ENCODE measurements around the gene CHCHD10. TPM values are rescaled to one million over a fixed set of nuclear protein-coding genes. Genes with fewer than 3 reads are reported as not detected.

Gene CHCHD10
- total RNA-seq, 4 donors from 2014 or later, result 26.7 to 46.4 (median 32.2) TPM

GRCh38 chr22:23801238-23801821, 33.6 kb upstream of the CHCHD10 start:
- DNase-seq (ENCODE audit: low spot score in 2 of 2), result no peak
- Histone ChIP-seq H3K9me3 (no peaks in the 10 kb centered on the region), H3K27ac (no peak overlapping the region), H3K27me3 (no peaks in the 10 kb centered on the region), H3K4me3 (no peak overlapping the region), H3K36me3 (peaks cover 89% of the 10 kb centered on the region), H3K4me1 (no peaks in the 10 kb centered on the region)
- TF ChIP-seq EP300 (IDR thresholded peaks at IDR 0.05), result no peak
- no peak for TF ChIP-seq POLR2A (IDR thresholded peaks at IDR 0.05)
- TF ChIP-seq POLR2AphosphoS5 (IDR thresholded peaks at IDR 0.05), result no peak
- no peak for TF ChIP-seq CTCF (IDR thresholded peaks at IDR 0.05)
- 91% methylated on average over 11 of the region's 11 CpGs for WGBS

GRCh38 chr22:23800297-23801237, 32.8 kb upstream of the CHCHD10 start:
- H3K27ac ChIP-seq, result no peak overlapping the region
- no peaks in the 10 kb centered on the region for H3K9me3 ChIP-seq
- H3K27me3 ChIP-seq, result no peaks in the 10 kb centered on the region
- no peak for TF ChIP-seq EP300 (IDR thresholded peaks at IDR 0.05)
- no peak for TF ChIP-seq POLR2A (IDR thresholded peaks at IDR 0.05)
- TF ChIP-seq CTCF (IDR thresholded peaks at IDR 0.05), result no peak
- TF ChIP-seq POLR2AphosphoS5 (IDR thresholded peaks at IDR 0.05), result no peak
- H3K4me3 ChIP-seq, result no peak overlapping the region
- 94% methylated on average over 17 of the region's 18 CpGs for WGBS
- peaks cover 89% of the 10 kb centered on the region for H3K36me3 ChIP-seq
- H3K4me1 ChIP-seq, result no peaks in the 10 kb centered on the region
- no peak for DNase-seq (ENCODE audit: low spot score in 2 of 2)

DNA sequence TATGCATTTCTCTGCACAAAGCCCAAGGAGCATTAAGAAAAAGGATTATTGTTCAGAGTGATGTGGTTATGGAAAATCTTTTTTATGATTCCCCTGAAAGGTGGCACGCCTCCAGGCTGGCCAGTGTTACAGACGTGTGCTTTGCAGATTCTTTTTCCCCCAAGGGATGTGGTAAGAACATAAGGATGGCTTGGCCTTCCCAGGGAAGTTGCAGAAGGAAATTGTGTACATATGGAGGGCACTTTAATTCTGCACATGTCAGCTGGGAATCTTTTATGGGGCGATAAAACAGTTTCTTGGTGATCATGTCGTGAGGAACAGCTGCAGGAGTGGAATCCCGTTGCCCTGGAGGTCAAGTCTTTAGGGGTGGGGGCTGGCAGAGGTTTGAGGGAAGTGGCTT, 28.7 kb upstream of the CHCHD10 start:
- Histone ChIP-seq H3K27ac (no peak overlapping the region), H3K4me3 (no peak overlapping the region), H3K36me3 (peaks cover 86% of the 10 kb centered on the region), H3K4me1 (peaks cover 13% of the 10 kb centered on the region), H3K27me3 (no peaks in the 10 kb centered on the region), H3K9me3 (no peaks in the 10 kb centered on the region)
- DNase-seq (ENCODE audit: low spot score in 2 of 2), result no peak
- TF ChIP-seq CTCF (IDR thresholded peaks at IDR 0.05), result no peak
- no peak for TF ChIP-seq EP300 (IDR thresholded peaks at IDR 0.05)
- no peak for TF ChIP-seq POLR2A (IDR thresholded peaks at IDR 0.05)
- no peak for TF ChIP-seq POLR2AphosphoS5 (IDR thresholded peaks at IDR 0.05)
- 53% methylated on average over 5 of the region's 5 CpGs for WGBS

DNA sequence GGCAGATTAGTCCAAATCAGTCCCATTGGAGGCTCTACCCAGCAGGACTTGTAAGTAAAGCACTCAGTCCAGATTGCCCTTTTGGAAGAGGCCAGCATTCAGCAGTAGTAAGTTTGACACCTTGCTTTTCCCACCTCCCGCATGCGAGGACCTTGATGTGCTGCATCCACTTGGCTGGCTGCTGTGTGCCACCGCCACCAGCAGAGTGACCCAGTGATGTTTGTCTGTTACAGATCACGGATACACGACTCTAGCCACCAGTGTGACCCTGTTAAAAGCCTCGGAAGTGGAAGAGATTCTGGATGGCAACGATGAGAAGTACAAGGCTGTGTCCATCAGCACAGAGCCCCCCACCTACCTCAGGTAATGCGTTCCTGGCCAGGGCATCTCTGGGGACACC, 25.6 kb upstream of the CHCHD10 start:
- TF ChIP-seq EP300 (IDR thresholded peaks at IDR 0.05), result no peak
- no peak for TF ChIP-seq POLR2A (IDR thresholded peaks at IDR 0.05)
- no peak for TF ChIP-seq POLR2AphosphoS5 (IDR thresholded peaks at IDR 0.05)
- no peak for TF ChIP-seq CTCF (IDR thresholded peaks at IDR 0.05)
- Histone ChIP-seq H3K4me3 (no peak overlapping the region), H3K27me3 (no peaks in the 10 kb centered on the region), H3K36me3 (peaks cover 58% of the 10 kb centered on the region), H3K9me3 (no peaks in the 10 kb centered on the region), H3K4me1 (peaks cover 43% of the 10 kb centered on the region), H3K27ac (no peak overlapping the region)
- DNase-seq (ENCODE audit: low spot score in 2 of 2), result no peak
- WGBS, result 94% methylated on average over 8 of the region's 8 CpGs
